Stimulated activated CD4-positive, alpha-beta T cell treated with anti-CD3 and anti-CD28 coated beads, Interleukin-4, amount 100 ng/mL, for 48 hours (primary cell): ENCODE results near the gene WDFY4.

ENCODE experiments used
- DNase-seq, 2 donors: peaks; one replicate each; pipeline ENCODE4 v3.0.0-alpha.2; 2020; ENCODE audit warnings: low read depth in 2 of 2

The WDFY4 gene

DNA sequence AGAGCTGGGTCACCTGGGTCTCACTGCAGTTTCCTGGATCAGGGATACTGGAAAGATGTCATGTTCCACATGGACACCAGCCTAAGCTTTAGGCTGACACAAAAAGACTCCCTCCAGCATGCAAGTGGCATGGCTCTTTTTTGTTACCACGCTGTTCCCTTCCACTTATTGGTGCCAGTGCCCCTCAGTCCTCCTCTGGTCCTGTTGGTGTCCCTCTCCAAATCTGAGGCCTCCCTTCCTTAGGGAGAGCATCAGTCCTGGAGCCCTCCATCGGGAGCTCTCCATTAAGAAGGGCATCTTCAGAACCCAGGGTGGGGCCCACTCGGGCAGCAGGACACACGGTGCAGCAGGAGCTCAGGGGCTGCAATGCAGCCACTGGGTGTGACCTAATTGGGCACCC is 331.0 kb downstream of the WDFY4 start:
- no peak for DNase-seq

DNA sequence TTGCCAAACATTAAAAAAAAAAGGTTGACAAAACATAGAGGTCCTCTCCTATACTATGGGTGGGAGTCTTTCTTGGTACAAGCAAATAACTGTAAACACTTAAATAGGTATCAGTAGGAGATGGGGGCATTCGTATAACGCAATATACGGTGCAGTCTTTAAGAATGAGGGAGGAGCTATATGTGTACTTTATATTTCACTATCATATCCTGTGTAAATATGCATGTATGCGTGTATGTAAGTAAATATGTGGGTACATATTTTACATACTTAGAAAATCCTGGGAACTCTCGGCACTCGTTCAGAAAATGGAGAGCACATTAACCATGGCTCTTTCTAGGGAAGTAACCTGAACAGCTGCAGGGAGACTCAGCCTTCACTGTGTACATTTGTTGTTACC is 337.0 kb downstream of the WDFY4 start:
- DNase-seq = no peak

DNA sequence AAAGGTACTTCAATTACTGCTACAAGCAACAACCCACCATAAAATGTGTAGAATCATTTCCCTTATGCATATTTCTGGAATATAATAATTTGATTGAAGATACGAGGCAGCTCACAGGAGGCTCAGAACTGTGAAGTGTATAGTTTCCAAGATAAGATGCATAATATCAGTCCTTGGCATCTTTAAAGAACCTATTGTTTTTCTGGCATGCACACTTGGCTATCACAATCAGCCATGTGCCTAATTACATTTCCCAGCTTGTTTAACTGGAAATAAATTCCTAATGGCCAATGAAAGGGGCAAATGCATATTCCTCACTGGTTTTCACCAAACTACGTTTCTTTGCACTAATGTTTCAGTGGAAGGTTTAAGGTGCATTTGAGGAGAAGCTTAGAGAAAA is 338.4 kb downstream of the WDFY4 start:
- no peak for DNase-seq

DNA sequence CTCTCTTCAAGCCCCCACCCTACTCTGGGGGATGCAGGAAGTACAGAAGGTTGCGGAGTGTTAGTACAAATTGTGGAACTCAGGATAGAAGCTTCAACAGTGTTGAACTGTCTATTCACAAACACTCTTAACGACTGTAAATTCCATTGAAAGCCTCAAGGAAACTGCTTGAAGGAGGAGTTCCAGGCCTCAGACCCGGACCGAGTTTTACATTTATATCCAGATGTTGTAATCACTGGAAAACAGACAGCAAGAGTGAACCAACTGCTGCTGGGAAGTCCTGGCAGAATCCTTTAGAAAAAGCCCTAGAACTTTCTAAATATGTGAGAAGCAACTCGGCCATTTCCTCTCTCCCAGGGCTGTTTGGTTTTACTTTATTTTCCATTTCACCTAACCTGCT is 339.1 kb downstream of the WDFY4 start:
- DNase-seq = no peak

DNA sequence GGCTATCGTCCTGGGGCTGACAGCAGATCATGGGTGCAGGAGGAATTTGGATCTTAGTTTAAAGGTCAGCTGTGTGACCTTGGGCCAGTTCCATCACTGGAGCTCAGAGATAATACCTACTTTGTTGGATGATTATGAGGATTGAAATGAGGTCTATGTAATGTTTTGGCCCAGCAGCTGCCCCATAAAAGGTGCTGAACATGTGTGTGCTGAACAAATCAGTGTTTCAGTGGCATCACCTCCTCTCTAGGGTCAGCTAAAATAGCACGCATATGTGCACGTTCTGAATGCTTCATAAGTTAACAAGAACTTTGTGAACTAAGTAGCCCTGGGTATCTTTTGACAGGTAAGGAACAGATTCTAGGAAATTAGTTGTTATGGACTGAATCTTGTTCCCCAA is 339.8 kb downstream of the WDFY4 start:
- no peak for DNase-seq

DNA sequence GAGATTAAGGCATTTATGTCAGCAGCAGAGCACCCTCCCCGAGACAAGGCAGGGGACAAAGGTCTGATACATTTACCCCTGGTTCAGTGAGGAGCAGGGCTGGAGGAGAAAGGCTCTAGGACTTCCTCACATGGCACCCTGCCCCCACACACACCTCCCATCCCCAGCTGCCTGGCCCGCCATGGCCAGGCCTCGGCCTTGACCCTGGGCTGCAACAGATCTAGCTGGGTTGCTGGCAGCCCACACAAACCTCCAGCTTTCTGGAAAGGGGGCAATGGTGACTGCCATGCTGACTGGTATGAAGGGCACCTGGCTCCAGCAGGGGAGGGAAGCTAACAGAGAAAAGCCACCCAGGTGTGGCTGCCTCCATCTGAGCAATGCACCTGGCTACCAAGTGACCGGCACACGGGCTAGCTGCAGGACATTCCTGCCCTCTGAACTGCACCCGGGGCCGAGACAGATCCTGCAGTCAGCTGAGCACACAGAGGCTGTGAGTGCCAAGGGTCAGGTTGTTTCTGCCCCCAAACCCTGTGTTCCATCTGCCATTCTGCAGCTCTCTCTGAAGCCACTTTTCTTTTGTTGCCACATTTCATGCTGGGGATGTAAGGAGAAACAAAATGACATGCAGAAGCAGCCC is 340.8 kb downstream of the WDFY4 start:
- DNase-seq = no peak

DNA sequence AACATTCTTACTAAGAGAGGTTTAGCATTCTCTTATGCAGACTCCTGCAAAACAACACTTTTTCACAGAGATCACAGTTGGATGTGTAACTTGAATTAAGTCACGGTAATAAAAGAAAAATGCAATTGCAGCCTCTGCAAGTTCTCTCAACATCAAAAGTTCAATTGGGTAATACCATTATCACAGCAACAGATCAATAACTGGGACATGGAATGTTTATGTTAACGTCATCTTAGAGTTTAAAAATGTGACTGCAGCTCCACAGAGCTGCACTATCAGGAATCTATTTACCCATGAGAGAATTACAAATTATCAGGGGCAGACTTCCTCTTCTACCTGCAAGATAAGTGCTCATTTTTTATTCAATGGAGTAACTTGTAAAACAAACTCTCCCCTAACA is 344.0 kb downstream of the WDFY4 start:
- DNase-seq = no peak

DNA sequence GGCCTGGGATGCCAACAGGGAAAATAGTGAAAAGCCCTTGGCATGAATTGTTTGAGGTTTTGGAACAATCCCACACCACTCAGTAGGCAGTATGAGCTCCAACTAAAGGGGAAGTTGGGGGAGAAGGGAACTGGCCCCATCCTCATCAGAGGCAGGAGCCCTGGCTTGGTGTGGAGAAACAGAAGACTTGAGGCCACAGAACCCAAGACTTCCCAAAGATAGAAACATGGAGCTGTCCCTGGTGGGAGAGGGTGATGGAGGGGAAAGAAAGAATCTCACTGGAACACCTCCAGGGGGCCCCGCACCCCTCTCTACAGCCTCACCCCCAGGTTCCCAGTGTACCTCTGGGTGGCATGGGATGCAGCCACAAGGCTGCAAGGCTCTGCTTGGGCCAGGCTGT is 345.0 kb downstream of the WDFY4 start:
- no peak for DNase-seq
